ENCODE results near the gene MAN2B2.
A peak's percentile ranks its signal among the peaks of the same experiment; 100 is the strongest.

MAN2B2 gene

GRCh38 chr4:6581566-6582121 is 6.7 kb downstream of the MAN2B2 start:
- Mint-ChIP-seq H3K36me3 (peaks cover 71% of the 10 kb centered on the region), H3K27ac (no peak overlapping the region)
- CTCF ChIA-PET: no interaction called here

DNA sequence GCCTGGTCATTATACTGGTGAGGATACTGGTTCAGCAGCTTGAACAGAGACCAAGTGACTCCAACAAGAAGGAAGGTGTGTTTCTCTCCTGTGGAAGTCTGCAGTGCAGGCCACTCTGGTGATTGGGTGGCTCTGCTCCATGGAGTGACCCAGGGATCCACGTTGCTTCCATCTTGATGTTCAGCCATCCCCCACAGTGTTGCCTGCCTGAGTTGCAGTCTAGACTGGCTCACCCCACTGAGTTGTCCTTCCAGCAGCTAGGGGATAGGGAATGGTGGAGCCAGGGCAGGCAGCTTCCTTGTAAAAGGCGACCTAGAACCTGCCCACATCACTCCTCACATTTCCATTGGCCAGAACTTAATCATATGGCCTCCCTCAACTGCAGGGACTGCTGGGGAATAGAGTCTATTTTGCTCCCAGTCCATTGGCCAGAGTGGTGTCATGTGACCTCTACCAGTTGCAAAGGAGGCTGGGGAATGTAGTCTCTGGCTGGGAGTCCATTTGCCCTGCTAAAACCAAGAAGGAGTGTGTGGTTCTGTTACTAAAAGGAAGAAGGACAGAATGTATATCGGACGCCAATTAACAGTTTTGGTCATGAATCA is 8.0 kb downstream of the MAN2B2 start:
- H3K27ac Mint-ChIP-seq: peak overlapping the region; percentile 65
- H3K4me3 Mint-ChIP-seq: no peak overlapping the region
- no peak for DNase-seq
- peaks cover 63% of the 10 kb centered on the region for H3K36me3 Mint-ChIP-seq
- no peaks in the 10 kb centered on the region for H3K4me1 Mint-ChIP-seq
- peaks cover 4% of the 10 kb centered on the region for H3K9me3 Mint-ChIP-seq
- CTCF ChIA-PET: no interaction called here
- H3K27me3 Mint-ChIP-seq: no peaks in the 10 kb centered on the region

More at GRCh38 chr4:6581566-6582121, 6.7 kb downstream of the MAN2B2 start:
- no peak for DNase-seq
- Mint-ChIP-seq H3K4me3 (no peak overlapping the region), H3K9me3 (peaks cover 4% of the 10 kb centered on the region), H3K4me1 (peaks cover 5% of the 10 kb centered on the region), H3K27me3 (no peaks in the 10 kb centered on the region)

- peaks cover 4% of the 10 kb centered on the region for H3K9me3 Mint-ChIP-seq
- H3K36me3 Mint-ChIP-seq: peaks cover 52% of the 10 kb centered on the region
- H3K27me3 Mint-ChIP-seq: no peaks in the 10 kb centered on the region
- no peaks in the 10 kb centered on the region for H3K4me1 Mint-ChIP-seq
- CTCF ChIA-PET: no interaction called here
- H3K4me3 Mint-ChIP-seq: no peak overlapping the region
- DNase-seq: no peak
- no peak overlapping the region for H3K27ac Mint-ChIP-seq
Measured at GRCh38 chr4:6584865-6585264, 9.9 kb downstream of the MAN2B2 start.

DNA sequence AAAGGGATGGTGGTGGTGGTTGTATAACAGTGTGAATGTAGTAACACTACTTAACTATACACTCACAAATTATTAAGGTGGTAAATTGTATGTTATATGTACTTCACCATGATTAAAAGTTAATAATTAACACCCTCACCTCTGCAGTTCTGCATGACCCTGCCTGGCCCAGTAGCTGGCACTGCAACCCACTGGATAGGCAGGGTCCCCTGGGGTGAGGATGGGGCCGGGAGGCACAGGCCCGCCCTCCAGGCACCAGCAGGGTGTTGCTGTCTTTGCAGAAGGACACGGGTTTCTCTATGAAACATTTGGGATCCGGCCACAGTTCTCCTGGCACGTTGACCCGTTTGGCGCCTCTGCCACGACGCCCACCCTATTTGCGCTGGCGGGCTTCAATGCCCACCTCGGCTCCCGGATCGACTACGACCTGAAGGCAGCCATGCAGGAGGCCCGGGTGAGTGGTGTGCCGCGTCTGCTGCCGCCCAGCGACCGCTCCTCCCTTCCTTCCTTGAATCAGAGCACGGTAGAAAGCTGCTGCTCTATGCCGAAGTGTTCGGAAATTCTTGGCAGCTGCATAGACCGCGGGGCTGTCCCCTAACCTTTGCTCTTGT is 11.8 kb downstream of the MAN2B2 start:
- H3K36me3 Mint-ChIP-seq: peaks cover 38% of the 10 kb centered on the region
- DNase-seq: no peak
- H3K9me3 Mint-ChIP-seq: peaks cover 4% of the 10 kb centered on the region
- H3K4me3 Mint-ChIP-seq: no peak overlapping the region
- H3K4me1 Mint-ChIP-seq: no peaks in the 10 kb centered on the region
- H3K27ac Mint-ChIP-seq: no peak overlapping the region
- CTCF ChIA-PET: no interaction called here
- H3K27me3 Mint-ChIP-seq: no peaks in the 10 kb centered on the region

GRCh38 chr4:6589444-6589843 is 14.5 kb downstream of the MAN2B2 start:
- H3K9me3 Mint-ChIP-seq: no peaks in the 10 kb centered on the region
- no peak overlapping the region for H3K27ac Mint-ChIP-seq
- no peak for DNase-seq
- H3K4me3 Mint-ChIP-seq: no peak overlapping the region
- H3K36me3 Mint-ChIP-seq: peaks cover 21% of the 10 kb centered on the region
- CTCF ChIA-PET: interaction anchor here (0.9 kb wide), 1 partner anchor 39 kb away, joined by 3 read pairs; no protein-coding TSS in a partner anchor
- no peaks in the 10 kb centered on the region for H3K27me3 Mint-ChIP-seq
- H3K4me1 Mint-ChIP-seq: no peaks in the 10 kb centered on the region

GRCh38 chr4:6591313-6591712 is 16.3 kb downstream of the MAN2B2 start:
- Mint-ChIP-seq H3K4me3 (no peak overlapping the region), H3K27ac (peak overlapping the region; percentile 42), H3K9me3 (no peaks in the 10 kb centered on the region), H3K36me3 (peaks cover 18% of the 10 kb centered on the region), H3K27me3 (no peaks in the 10 kb centered on the region), H3K4me1 (no peaks in the 10 kb centered on the region)
- CTCF ChIA-PET: no interaction called here
- no peak for DNase-seq

GRCh38 chr4:6591781-6592180 is 16.8 kb downstream of the MAN2B2 start:
- no peak for DNase-seq
- Mint-ChIP-seq H3K27ac (no peak overlapping the region), H3K4me1 (no peaks in the 10 kb centered on the region), H3K27me3 (no peaks in the 10 kb centered on the region), H3K4me3 (no peak overlapping the region), H3K36me3 (peaks cover 21% of the 10 kb centered on the region), H3K9me3 (no peaks in the 10 kb centered on the region)
- CTCF ChIA-PET: no interaction called here

GRCh38 chr4:6592804-6593563 is 18.0 kb downstream of the MAN2B2 start:
- no peak for DNase-seq
- Mint-ChIP-seq H3K27me3 (no peaks in the 10 kb centered on the region), H3K27ac (no peak overlapping the region), H3K4me1 (no peaks in the 10 kb centered on the region), H3K36me3 (peaks cover 22% of the 10 kb centered on the region), H3K9me3 (no peaks in the 10 kb centered on the region), H3K4me3 (no peak overlapping the region)
- CTCF ChIA-PET: no interaction called here

DNA sequence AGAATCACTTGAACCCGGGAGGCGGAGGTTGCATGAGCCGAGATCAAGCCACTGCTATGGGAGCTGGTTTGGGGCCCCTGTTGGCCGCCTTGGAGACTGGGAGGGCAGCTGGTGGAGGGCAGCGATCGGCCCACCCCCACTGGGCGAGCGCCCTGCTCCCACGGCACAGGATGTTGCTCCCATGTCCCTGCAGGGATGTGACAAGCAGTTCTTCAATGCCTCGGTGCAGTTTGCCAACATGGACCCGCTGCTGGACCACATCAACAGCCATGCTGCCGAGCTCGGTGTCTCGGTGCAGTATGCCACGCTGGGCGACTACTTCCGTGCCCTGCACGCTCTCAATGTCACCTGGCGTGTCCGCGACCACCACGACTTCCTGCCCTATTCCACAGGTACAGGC is 19.4 kb downstream of the MAN2B2 start:
- H3K4me1 Mint-ChIP-seq: no peaks in the 10 kb centered on the region
- H3K27me3 Mint-ChIP-seq: no peaks in the 10 kb centered on the region
- peaks cover 22% of the 10 kb centered on the region for H3K36me3 Mint-ChIP-seq

DNA sequence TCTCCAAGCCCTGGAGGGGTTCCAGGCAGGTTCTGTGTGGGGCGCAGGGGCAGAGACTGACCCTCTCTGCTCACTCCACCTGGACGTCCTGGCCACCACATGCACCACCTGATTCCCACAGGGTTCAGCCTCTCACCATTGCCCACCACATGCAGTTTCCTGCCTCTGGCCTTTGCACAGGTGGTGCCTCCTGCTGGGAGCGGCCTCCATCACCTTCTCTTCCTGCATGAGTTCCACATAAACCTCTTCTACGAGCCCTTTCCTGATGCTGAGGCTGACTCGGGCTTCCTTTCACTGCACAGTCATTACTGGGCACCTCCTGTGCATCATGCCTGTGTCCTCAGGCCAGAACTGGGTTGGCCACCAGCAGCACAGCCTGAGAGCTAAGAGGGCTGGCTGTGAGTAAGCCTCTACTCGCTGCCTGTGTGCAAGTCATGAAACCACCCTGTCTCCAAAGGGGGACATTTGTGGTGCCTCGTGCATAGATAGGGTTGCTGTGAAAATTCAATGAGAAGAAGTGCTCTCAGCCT is 19.9 kb downstream of the MAN2B2 start:
- CTCF ChIA-PET: no interaction called here

More for the DNA sequence above, 19.4 kb downstream of the MAN2B2 start:
- no peaks in the 10 kb centered on the region for H3K9me3 Mint-ChIP-seq
- no peak for DNase-seq
- CTCF ChIA-PET: no interaction called here
- no peak overlapping the region for H3K4me3 Mint-ChIP-seq
- H3K27ac Mint-ChIP-seq: no peak overlapping the region

DNA sequence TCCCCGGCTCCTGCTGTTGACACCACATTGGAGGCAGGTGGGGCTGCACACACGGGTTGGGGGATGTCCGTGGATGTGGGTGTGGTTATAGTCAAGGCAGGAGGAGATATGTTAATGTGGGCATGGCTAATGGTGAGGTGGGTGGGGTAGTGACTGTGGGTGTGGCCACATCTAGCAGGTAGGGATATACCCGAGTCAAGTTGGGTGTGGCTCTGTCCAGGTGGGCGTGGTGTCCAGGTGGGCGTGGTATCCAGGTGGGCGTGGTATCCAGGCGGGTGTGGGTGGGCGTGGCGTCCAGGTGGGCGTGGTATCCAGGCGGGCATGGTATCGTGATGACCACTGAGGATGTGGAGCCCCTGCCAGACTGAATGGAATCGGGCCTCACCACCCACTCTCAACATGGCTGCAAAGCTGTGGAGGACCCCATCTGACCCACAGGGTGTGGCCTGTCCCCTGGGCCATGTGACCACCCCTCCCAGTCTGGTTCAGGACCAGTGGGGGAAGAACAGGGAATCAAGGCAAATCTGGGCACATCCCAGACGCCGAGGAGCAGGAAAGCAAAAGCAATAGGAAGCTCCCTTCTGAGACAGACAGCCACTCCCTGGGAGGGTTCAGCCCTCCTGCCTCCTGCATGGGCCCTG is 21.0 kb downstream of the MAN2B2 start:
- peaks cover 20% of the 10 kb centered on the region for H3K36me3 Mint-ChIP-seq
- H3K9me3 Mint-ChIP-seq: no peaks in the 10 kb centered on the region
- CTCF ChIA-PET: no interaction called here
- H3K27me3 Mint-ChIP-seq: no peaks in the 10 kb centered on the region
- H3K4me1 Mint-ChIP-seq: no peaks in the 10 kb centered on the region
- no peak overlapping the region for H3K27ac Mint-ChIP-seq
- DNase-seq: no peak
- no peak overlapping the region for H3K4me3 Mint-ChIP-seq

More for the DNA sequence above, 19.9 kb downstream of the MAN2B2 start:
- no peaks in the 10 kb centered on the region for H3K4me1 Mint-ChIP-seq
- H3K27ac Mint-ChIP-seq: peak overlapping the region; percentile 46
- no peaks in the 10 kb centered on the region for H3K27me3 Mint-ChIP-seq
- H3K9me3 Mint-ChIP-seq: no peaks in the 10 kb centered on the region
- no peak overlapping the region for H3K4me3 Mint-ChIP-seq
- H3K36me3 Mint-ChIP-seq: peaks cover 21% of the 10 kb centered on the region
- no peak for DNase-seq

DNA sequence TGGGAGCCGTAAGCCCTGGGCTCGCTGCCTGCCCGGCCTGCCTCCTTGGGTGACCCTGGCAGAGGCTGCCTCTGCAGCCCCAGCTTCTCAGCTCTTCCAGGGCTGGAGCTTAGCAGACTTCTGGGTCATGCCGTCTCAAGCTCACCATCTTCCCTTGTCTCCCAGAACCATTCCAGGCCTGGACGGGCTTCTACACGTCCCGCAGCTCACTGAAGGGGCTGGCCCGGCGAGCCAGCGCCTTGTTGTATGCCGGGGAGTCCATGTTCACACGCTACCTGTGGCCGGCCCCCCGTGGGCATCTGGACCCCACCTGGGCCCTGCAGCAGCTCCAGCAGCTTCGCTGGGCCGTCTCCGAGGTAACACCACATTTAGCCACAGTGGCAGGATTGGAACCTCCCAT is 22.0 kb downstream of the MAN2B2 start:
- no peak for DNase-seq
- peaks cover 24% of the 10 kb centered on the region for H3K36me3 Mint-ChIP-seq
- CTCF ChIA-PET: no interaction called here
- H3K4me3 Mint-ChIP-seq: no peak overlapping the region
- H3K27me3 Mint-ChIP-seq: no peaks in the 10 kb centered on the region
- no peaks in the 10 kb centered on the region for H3K4me1 Mint-ChIP-seq
- no peaks in the 10 kb centered on the region for H3K9me3 Mint-ChIP-seq
- no peak overlapping the region for H3K27ac Mint-ChIP-seq

- Mint-ChIP-seq H3K36me3 (peaks cover 33% of the 10 kb centered on the region), H3K27ac (no peak overlapping the region), H3K4me3 (no peak overlapping the region), H3K9me3 (no peaks in the 10 kb centered on the region), H3K27me3 (no peaks in the 10 kb centered on the region), H3K4me1 (no peaks in the 10 kb centered on the region)
- CTCF ChIA-PET: no interaction called here
- DNase-seq: no peak
Measured at GRCh38 chr4:6598127-6598526, 23.1 kb downstream of the MAN2B2 start.

DNA sequence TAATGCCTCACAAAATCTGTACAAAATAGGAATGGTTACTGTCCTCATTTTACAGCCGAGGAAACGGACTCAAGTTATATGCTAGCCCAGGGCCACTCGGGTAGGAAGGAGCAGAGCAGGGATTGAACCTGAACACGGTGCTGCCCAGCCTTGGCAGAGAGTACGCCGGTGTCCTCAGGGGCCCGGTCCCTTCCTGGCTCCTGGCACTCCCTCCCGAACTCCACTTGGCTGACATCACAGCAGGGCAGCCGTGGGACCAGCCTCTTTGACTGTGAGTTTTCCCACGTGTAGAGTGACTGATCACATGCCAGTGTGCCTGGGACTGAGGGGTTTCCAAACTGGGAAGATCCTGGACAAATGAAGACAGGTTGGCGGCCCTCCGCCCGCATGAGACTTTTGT is 23.7 kb downstream of the MAN2B2 start:
- H3K27me3 Mint-ChIP-seq: no peaks in the 10 kb centered on the region
- CTCF ChIA-PET: no interaction called here
- DNase-seq: no peak
- peaks cover 1% of the 10 kb centered on the region for H3K9me3 Mint-ChIP-seq
- H3K4me3 Mint-ChIP-seq: no peak overlapping the region
- H3K27ac Mint-ChIP-seq: no peak overlapping the region
- H3K36me3 Mint-ChIP-seq: peaks cover 37% of the 10 kb centered on the region
- no peaks in the 10 kb centered on the region for H3K4me1 Mint-ChIP-seq
